Tibial nerve (tissue), 4 donors: ENCODE data around the gene KCNK4. TPM values are rescaled to one million over a fixed set of nuclear protein-coding genes. Genes with fewer than 3 reads are reported as not detected.

ENCODE experiments used
- DNase-seq, 2 donors: peaks; one replicate each; pipeline ENCODE4 v3.0.0-alpha.2; 2019; ENCODE audit warnings: low spot score in 2 of 2
- H3K27ac ChIP-seq, 4 donors: fragments of 200-600 bp; sonication (generic) in 3 of 4; one replicate each; pipeline ENCODE4 v1.5.1; 2017 to 2019; ENCODE audit warnings: mild to moderate bottlenecking in 1 of 4
- H3K27me3 ChIP-seq, 2 donors: fragments of 200-600 bp; sonication (generic) in 1 of 2; one replicate each; pipeline versions ENCODE4 v1.5.1 to v1.6.0; 2017 to 2019
- H3K36me3 ChIP-seq, 3 donors: fragments of 200-600 bp; sonication (generic); one replicate each; pipeline ENCODE4 v1.5.1; 2018 to 2019
- H3K4me1 ChIP-seq, 4 donors: fragments of 200-600 bp; sonication (generic) in 3 of 4; one replicate each; pipeline ENCODE4 v1.5.1; 2017 to 2019
- H3K4me3 ChIP-seq, 4 donors: fragments of 200-600 bp; sonication (generic) in 3 of 4; one replicate each; pipeline ENCODE4 v1.5.1; 2017 to 2019; ENCODE audit warnings: mild to moderate bottlenecking in 1 of 4, moderate library complexity in 1 of 4
- H3K9me3 ChIP-seq, 4 donors: fragments of 200-600 bp; sonication (generic) in 3 of 4; one replicate each; pipeline ENCODE4 v1.5.1; 2017 to 2019
- CTCF ChIP-seq, 5 experiments: fragments of 200-600 bp in 3 of 5; fragments of 450-650 bp in 2 of 5; sonication (generic) in 3 of 5; IDR thresholded peaks; one replicate each; pipeline ENCODE4 v1.5.1; 2016 to 2019; ENCODE audit warnings: antibody characterized with exemption in 5 of 5, mild to moderate bottlenecking in 3 of 5, moderate library complexity in 2 of 5
- EP300 ChIP-seq, 2 donors: sonication (generic); formaldehyde crosslinking; IDR thresholded peaks; one replicate each; pipeline ENCODE4 v1.6.1; 2017; ENCODE audit warnings: antibody characterized with exemption in 2 of 2, mild to moderate bottlenecking in 1 of 2
- POLR2A ChIP-seq, 2 donors: fragments of 450-650 bp; IDR thresholded peaks; one replicate each; pipeline ENCODE4 v1.6.1; 2017; ENCODE audit warnings: antibody characterized with exemption in 2 of 2, mild to moderate bottlenecking in 2 of 2, moderate library complexity in 2 of 2
- WGBS, 2 donors: methylation state at CpG; one replicate each; pipeline ENCODE4 v1.1.5; 2018; 5-methylcytosine and 5-hydroxymethylcytosine counted together
- small RNA-seq: library from RNA; depleted of rRNA; stranded (forward); fragments of <200 nt; gene quantifications from one replicate; pipeline ENCODE3, GENCODE V24; 2016
- total RNA-seq, 4 donors: library from RNA; depleted of rRNA; stranded (reverse); fragments of >200 nt; gene quantifications; one replicate each; pipeline ENCODE4 v1.1.0, GENCODE V29; 2016

The KCNK4 gene
- total RNA-seq, 4 donors from 2014 or later, result 1.2 TPM; not detected in 3

DNA sequence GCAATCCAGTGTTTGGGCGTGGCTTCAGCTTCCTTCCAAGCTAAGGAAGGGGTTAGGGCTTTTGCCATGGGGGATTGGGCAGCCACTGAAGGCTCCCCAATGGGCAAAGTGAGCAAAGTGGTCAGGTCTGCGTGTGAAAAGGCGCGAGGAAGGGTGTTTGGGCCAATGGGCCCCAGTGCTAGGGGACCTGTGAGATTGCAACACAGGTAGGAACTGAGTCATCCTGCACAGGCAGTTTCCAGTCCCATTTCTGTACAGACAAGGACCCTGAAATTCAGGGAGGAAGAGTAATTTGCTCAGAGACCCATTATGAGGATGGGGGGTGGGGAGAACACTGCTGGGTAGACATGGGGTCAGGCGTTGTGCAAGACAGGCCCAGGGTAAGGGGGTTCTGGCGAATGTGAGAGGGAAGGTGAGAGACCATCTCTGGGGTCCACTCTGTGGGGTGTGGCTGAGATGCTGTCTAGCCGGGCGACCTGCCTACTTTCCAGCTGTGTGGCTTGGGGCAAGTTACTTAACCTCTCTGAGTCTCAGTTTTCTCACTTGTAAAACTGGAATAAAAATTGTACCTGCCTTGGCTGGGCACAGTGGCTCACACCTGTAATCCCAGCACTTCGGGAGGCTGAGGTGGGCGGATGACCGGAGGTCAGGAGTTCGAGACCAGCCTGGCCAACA, 56.2 kb downstream of the KCNK4 start:
- DNase-seq, result no peak
- H3K27me3 ChIP-seq, result no peaks in the 10 kb centered on the region
- 88 to 91% methylated on average over 8 to 12 of the region's 12 CpGs for WGBS, 2 donors
- TF ChIP-seq EP300 (IDR thresholded peaks at IDR 0.05) (no peak), POLR2A (IDR thresholded peaks at IDR 0.05) (no peak), CTCF (IDR thresholded peaks at IDR 0.05) (no peak)
- peaks cover 0 to 13% (median under 1%) of the 10 kb centered on the region in 4 donors for H3K4me1 ChIP-seq
- H3K27ac ChIP-seq, result no peak overlapping the region
- H3K4me3 ChIP-seq, result no peak overlapping the region
- H3K36me3 ChIP-seq, result no peaks in the 10 kb centered on the region
- no peaks in the 10 kb centered on the region for H3K9me3 ChIP-seq

GRCh38 chr11:64348383-64349024, 57.4 kb downstream of the KCNK4 start:
- Histone ChIP-seq H3K4me3 (no peak overlapping the region), H3K27me3 (no peaks in the 10 kb centered on the region), H3K9me3 (no peaks in the 10 kb centered on the region), H3K27ac (no peak overlapping the region), H3K36me3 (no peaks in the 10 kb centered on the region), H3K4me1 (peaks cover 0 to under 1% (median 0%) of the 10 kb centered on the region in 4 donors)
- WGBS, 2 donors, result 53 to 57% methylated on average over 12 to 14 of the region's 14 CpGs
- DNase-seq, result no peak
- TF ChIP-seq CTCF (IDR thresholded peaks at IDR 0.05) (no peak), EP300 (IDR thresholded peaks at IDR 0.05) (no peak), POLR2A (IDR thresholded peaks at IDR 0.05) (no peak)

GRCh38 chr11:64349025-64349387, 57.9 kb downstream of the KCNK4 start:
- Histone ChIP-seq H3K27me3 (no peaks in the 10 kb centered on the region), H3K4me3 (no peak overlapping the region), H3K9me3 (no peaks in the 10 kb centered on the region), H3K36me3 (no peaks in the 10 kb centered on the region), H3K4me1 (no peaks in the 10 kb centered on the region), H3K27ac (no peak overlapping the region)
- 87 to 88% methylated on average over 6 to 7 of the region's 7 CpGs for WGBS, 2 donors
- TF ChIP-seq CTCF (IDR thresholded peaks at IDR 0.05), result no peak
- TF ChIP-seq EP300 (IDR thresholded peaks at IDR 0.05), result no peak
- no peak for TF ChIP-seq POLR2A (IDR thresholded peaks at IDR 0.05)
- DNase-seq, result no peak

DNA sequence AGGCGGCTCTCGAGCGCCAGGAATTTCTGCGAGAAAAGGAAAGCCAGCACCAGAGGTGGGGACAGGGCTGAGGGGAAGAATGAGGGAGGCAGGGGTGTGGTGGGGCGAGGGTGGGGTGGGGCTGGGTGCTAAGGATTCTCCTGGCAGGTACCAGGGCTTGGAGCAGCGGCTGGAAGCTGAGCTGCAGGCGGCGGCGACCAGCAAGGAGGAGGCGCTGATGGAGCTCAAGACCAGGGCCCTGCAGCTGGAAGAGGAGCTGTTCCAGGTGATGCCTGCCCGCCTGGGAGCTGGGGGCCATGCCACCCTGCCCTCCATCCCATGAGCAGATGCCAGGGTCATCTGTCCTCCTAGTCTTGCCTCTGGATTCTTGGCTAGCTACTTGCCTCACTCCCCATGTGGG, 58.3 kb downstream of the KCNK4 start:
- Histone ChIP-seq H3K27ac (no peak overlapping the region), H3K9me3 (no peaks in the 10 kb centered on the region), H3K4me1 (no peaks in the 10 kb centered on the region), H3K4me3 (no peak overlapping the region), H3K27me3 (no peaks in the 10 kb centered on the region), H3K36me3 (no peaks in the 10 kb centered on the region)
- 86 to 88% methylated on average over 10 to 11 of the region's 11 CpGs for WGBS, 2 donors
- no peak for DNase-seq
- TF ChIP-seq CTCF (IDR thresholded peaks at IDR 0.05), result no peak
- TF ChIP-seq EP300 (IDR thresholded peaks at IDR 0.05), result no peak
- no peak for TF ChIP-seq POLR2A (IDR thresholded peaks at IDR 0.05)

Small RNA genes within 50 kb of the gene (small RNA-seq; reads per million reads assigned to genes)
- gene MIR7155, result not detected
- not detected for gene RF00019

Other genes with a start within 250 kb of the KCNK4 start
- 10 to 100 TPM; 30.6 to 45.0 (median 35.0) TPM for gene MACROD1, start 125.2 kb upstream of the KCNK4 start, total RNA-seq
- gene STIP1, start 105.1 kb upstream of the KCNK4 start, total RNA-seq, result 100 to 1,000 TPM in 1 of 4 donors, 10 to 100 TPM in 3; 53.3 to 109 (median 79.8) TPM
- gene FERMT3, start 84.6 kb upstream of the KCNK4 start, total RNA-seq, result 10 to 100 TPM; 17.2 to 83.1 (median 29.6) TPM
- gene TRPT1, start 65.1 kb upstream of the KCNK4 start, total RNA-seq, result 10 to 100 TPM; 64.9 to 74.7 (median 68.7) TPM
- gene NUDT22, start 65.0 kb upstream of the KCNK4 start, total RNA-seq, result 10 to 100 TPM; 33.0 to 83.7 (median 60.2) TPM
- 10 to 100 TPM; 20.1 to 42.0 (median 25.8) TPM for gene DNAJC4, start 60.8 kb upstream of the KCNK4 start, total RNA-seq
- gene VEGFB, start 56.7 kb upstream of the KCNK4 start, total RNA-seq, result 100 to 1,000 TPM in 2 of 4 donors, 10 to 100 TPM in 2; 84.3 to 129 (median 109) TPM
- gene FKBP2, start 50.2 kb upstream of the KCNK4 start, total RNA-seq, result 100 to 1,000 TPM in 1 of 4 donors, 10 to 100 TPM in 3; 38.2 to 101 (median 57.8) TPM
- gene PPP1R14B, start 44.4 kb upstream of the KCNK4 start, total RNA-seq, result 100 to 1,000 TPM in 1 of 4 donors, 10 to 100 TPM in 3; 79.7 to 187 (median 91.4) TPM
- 10 to 100 TPM; 18.0 to 44.4 (median 27.1) TPM for gene PLCB3, start 39.8 kb upstream of the KCNK4 start, total RNA-seq
- 100 to 1,000 TPM; 110 to 143 (median 124) TPM for gene BAD, start 6.6 kb upstream of the KCNK4 start, total RNA-seq
- 10 to 100 TPM; 12.5 to 25.7 (median 20.0) TPM for gene GPR137, start 5.5 kb upstream of the KCNK4 start, total RNA-seq
- gene CATSPERZ, start 9.1 kb downstream of the KCNK4 start, total RNA-seq, result not detected
- 10 to 100 TPM; 26.0 to 39.3 (median 28.7) TPM for gene ESRRA, start 14.2 kb downstream of the KCNK4 start, total RNA-seq
- 100 to 1,000 TPM; 290 to 381 (median 327) TPM for gene TRMT112, start 26.3 kb downstream of the KCNK4 start, total RNA-seq
- 100 to 1,000 TPM; 142 to 246 (median 204) TPM for gene PRDX5, start 26.8 kb downstream of the KCNK4 start, total RNA-seq
- 10 to 100 TPM in 3 of 4 donors, 1 to 10 TPM in 1; 6.9 to 48.0 (median 14.4) TPM for gene CCDC88B, start 48.9 kb downstream of the KCNK4 start, total RNA-seq
- 10 to 100 TPM; 23.7 to 34.3 (median 26.2) TPM for gene RPS6KA4, start 67.9 kb downstream of the KCNK4 start, total RNA-seq